ENCODE measurements around the gene BET1.

GRCh38 chr7:93968911-93969620 lies 35.1 kb downstream of the BET1 start:
- TF ChIP-seq CTCF (IDR thresholded peaks at IDR 0.05): no peak
- no peak for TF ChIP-seq POLR2AphosphoS5 (IDR thresholded peaks at IDR 0.05)
- TF ChIP-seq POLR2A (IDR thresholded peaks at IDR 0.05): no peak
